Neural cell (in vitro differentiated cells): Measurements from ENCODE around the gene TMEM50B.

ENCODE experiments used
- EP300 ChIP-seq: fragments of 450-650 bp; conservative IDR thresholded peaks from 2 replicates; pipeline ENCODE4 v1.6.1; 2014; ENCODE audit warnings: antibody characterized with exemption, mild to moderate bottlenecking, moderate library complexity; ENCODE audit not compliant: poor library complexity, severe bottlenecking
- EZH2 ChIP-seq: fragments of 200-600, 300-800 bp; shearing (Covaris generic), sonication (generic); IDR thresholded peaks from 2 replicates; pipeline ENCODE4 v1.6.1; 2014; ENCODE audit warnings: antibody characterized with exemption, low read length, borderline replicate concordance, mild to moderate bottlenecking; ENCODE audit not compliant: insufficient read depth, poor library complexity, severe bottlenecking
- POLR2AphosphoS5 ChIP-seq: IDR thresholded peaks from 2 replicates; pipeline ENCODE4 v1.6.1; 2012
- RAD21 ChIP-seq: fragments of 450-650 bp; conservative IDR thresholded peaks from 2 replicates; pipeline ENCODE4 v1.6.1; 2014; ENCODE audit warnings: antibody characterized with exemption, mild to moderate bottlenecking, moderate library complexity
- REST ChIP-seq: IDR thresholded peaks from 2 replicates; pipeline ENCODE4 v1.6.1; 2012; ENCODE audit warnings: borderline replicate concordance
- SMC3 ChIP-seq: fragments of 450-650 bp; conservative IDR thresholded peaks from 2 replicates; pipeline ENCODE4 v1.6.1; 2014; ENCODE audit warnings: antibody characterized with exemption, mild to moderate bottlenecking, moderate library complexity; ENCODE audit not compliant: poor library complexity
- TF ChIP-seq, protein P1 (sequence below): fragments of 450-650 bp; IDR thresholded peaks from 2 replicates; pipeline ENCODE4 v1.5.1; 2014; ENCODE audit warnings: antibody characterized with exemption, mild to moderate bottlenecking, moderate library complexity; ENCODE audit not compliant: poor library complexity, severe bottlenecking

- TF ChIP-seq EZH2 (no peak), EP300 (no peak), POLR2AphosphoS5 (no peak), REST (no peak), SMC3 (no peak), RAD21 (no peak)
- TF ChIP-seq, protein P1, sequence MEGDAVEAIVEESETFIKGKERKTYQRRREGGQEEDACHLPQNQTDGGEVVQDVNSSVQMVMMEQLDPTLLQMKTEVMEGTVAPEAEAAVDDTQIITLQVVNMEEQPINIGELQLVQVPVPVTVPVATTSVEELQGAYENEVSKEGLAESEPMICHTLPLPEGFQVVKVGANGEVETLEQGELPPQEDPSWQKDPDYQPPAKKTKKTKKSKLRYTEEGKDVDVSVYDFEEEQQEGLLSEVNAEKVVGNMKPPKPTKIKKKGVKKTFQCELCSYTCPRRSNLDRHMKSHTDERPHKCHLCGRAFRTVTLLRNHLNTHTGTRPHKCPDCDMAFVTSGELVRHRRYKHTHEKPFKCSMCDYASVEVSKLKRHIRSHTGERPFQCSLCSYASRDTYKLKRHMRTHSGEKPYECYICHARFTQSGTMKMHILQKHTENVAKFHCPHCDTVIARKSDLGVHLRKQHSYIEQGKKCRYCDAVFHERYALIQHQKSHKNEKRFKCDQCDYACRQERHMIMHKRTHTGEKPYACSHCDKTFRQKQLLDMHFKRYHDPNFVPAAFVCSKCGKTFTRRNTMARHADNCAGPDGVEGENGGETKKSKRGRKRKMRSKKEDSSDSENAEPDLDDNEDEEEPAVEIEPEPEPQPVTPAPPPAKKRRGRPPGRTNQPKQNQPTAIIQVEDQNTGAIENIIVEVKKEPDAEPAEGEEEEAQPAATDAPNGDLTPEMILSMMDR = no peak
Measured at GRCh38 chr21:33452362-33452761, 27.4 kb downstream of the TMEM50B start.
